NCI-H146 (cell line): ENCODE results near the gene ETV6.

Source experiments
- DNase-seq: peaks from one replicate; lab custom pipeline; 2025; lab: John Stamatoyannopoulos, UW

The ETV6 gene

GRCh38 chr12:11645391-11645790 lies 4.1 kb upstream of the ETV6 start:
- DNase-seq, result no peak

- DNase-seq, result peak; percentile 96
Observed at GRCh38 chr12:11648514-11649412, 711 bp upstream of the ETV6 start.

GRCh38 chr12:11650286-11651281 lies 1.1 kb downstream of the ETV6 start:
- peak; percentile 85 for DNase-seq

DNA sequence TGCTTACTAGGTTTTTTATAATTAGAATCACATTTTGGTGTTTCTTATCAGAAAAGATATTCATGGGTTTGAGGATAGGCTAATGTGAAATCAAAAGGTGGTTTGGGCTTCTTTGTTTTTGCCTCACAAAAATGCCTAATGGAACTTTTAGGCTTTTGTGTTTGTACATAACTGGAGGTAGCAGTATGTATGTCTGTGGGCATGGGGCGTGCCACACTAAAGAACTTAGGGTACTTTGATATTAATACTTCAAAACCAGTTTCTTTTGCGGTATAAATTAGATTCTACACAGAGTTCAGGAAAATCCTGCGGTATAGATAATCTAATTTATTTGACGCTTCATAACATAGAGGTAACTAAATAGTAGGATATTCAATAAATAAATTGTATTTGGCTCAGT lies 1.9 kb downstream of the ETV6 start:
- no peak for DNase-seq

DNA sequence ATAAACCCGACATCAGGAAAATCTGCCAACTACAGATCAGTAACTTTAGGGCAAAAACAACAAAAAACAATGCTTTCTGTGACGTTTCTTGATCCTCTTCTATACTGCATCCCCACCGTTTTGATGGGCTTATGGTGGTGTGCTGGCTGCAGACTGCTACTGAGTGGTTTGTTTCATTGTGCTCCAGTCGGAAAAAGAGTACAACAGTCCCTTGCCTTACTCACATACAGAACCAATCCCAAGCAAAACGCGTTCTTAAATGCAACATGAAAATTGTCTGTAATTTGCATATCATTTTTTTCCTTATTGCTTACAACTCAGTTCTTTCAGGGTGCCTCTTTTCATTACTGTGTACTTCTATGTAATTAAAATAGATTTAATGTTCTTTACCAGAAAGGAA lies 2.3 kb downstream of the ETV6 start:
- no peak for DNase-seq

DNA sequence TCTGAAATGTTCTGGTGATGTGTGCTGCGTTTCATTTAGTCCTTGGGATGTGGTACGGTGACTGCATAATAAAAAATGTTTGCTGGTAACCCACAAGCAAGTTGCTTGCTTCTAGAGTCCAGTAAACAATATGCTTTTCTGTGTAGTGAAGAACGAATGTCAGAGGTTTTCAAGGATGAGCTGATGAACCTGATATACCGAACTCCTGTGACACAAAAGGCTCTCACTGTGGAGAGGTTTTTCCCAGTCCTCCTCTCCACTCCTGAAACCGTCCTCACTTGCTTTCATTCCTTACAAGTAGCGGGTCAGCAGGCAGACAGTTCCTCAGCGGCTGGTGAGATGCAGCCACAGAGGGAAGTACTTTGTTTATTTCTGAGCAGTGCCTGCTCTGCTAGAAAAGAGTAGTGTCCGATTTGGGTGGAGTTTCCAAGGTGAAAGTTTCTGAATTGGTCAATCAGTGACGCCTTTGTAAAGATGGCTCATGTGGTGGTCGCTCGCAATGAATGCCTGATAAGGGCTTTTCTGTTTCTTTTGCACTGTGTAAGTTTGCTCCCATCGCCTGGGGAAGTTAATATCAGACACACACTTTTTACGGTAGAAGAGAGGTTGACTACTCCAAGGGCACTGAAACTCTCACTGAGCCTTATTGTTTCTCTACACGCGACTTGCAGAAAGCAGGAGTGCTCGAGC lies 3.0 kb downstream of the ETV6 start:
- no peak for DNase-seq

DNA sequence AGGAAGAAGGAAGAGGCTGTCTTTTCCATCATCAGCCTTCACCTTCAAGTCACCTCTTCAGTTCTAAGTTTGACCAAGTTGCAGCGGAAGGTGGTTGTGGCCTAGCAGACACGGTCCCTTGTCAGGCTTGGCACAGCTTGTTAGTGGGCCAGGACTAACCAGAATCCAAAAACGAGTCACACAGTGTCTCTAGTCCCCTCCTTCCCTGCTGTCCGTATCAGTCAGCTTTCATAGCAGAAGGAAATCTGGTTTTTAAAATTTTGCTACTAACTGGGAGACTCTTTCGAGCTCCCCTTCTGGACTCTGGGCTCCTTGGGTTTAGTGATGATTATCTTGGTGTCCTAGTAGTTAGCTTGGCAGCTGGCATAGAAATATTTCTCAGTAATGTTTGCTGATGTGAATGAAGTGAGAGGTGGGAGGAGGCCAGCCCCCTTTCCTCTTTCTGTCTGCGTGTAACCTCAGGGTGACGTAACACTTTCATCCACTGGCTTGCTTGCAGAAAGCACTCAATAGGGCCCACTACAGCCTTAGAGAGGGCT lies 3.8 kb downstream of the ETV6 start:
- DNase-seq, result no peak

- DNase-seq, result no peak
Observed at GRCh38 chr12:11654338-11654737, 4.9 kb downstream of the ETV6 start.

GRCh38 chr12:11654802-11655201 lies 5.3 kb downstream of the ETV6 start:
- DNase-seq, result no peak

GRCh38 chr12:11655842-11656241 lies 6.4 kb downstream of the ETV6 start:
- DNase-seq, result no peak

- no peak for DNase-seq
Observed at GRCh38 chr12:11656550-11656949, 7.1 kb downstream of the ETV6 start.

- DNase-seq, result no peak
Observed at GRCh38 chr12:11657511-11657910, 8.0 kb downstream of the ETV6 start.

GRCh38 chr12:11658791-11659190 lies 9.3 kb downstream of the ETV6 start:
- DNase-seq, result no peak

- no peak for DNase-seq
Observed at GRCh38 chr12:11660624-11661023, 11.2 kb downstream of the ETV6 start.

GRCh38 chr12:11661491-11662089 lies 12.1 kb downstream of the ETV6 start:
- DNase-seq, result no peak

GRCh38 chr12:11662369-11662768 lies 12.9 kb downstream of the ETV6 start:
- no peak for DNase-seq

GRCh38 chr12:11663130-11663529 lies 13.7 kb downstream of the ETV6 start:
- no peak for DNase-seq

GRCh38 chr12:11664101-11664500 lies 14.6 kb downstream of the ETV6 start:
- DNase-seq, result no peak

GRCh38 chr12:11666131-11667050 lies 16.9 kb downstream of the ETV6 start:
- no peak for DNase-seq

GRCh38 chr12:11667171-11667570 lies 17.7 kb downstream of the ETV6 start:
- no peak for DNase-seq
